ENCODE data around the gene MYOM3.
"Not testable (repeated sequence)": the region's sequence is repeated elsewhere in the genome, so short reads cannot be mapped to it uniquely, and the experiment has no call there.

The MYOM3 gene

GRCh38 chr1:24069817-24070216, 42.1 kb downstream of the MYOM3 start:
- no peak for DNase-seq

- DNase-seq, result no peak
Measured at GRCh38 chr1:24067978-24068377, 44.0 kb downstream of the MYOM3 start.

- no peak for DNase-seq
Measured at GRCh38 chr1:24065304-24065703, 46.6 kb downstream of the MYOM3 start.

GRCh38 chr1:24062221-24062620, 49.7 kb downstream of the MYOM3 start:
- no peak for DNase-seq

- no peak for DNase-seq
Measured at GRCh38 chr1:24060482-24060881, 51.5 kb downstream of the MYOM3 start.

GRCh38 chr1:24058671-24059455, 53.1 kb downstream of the MYOM3 start:
- DNase-seq, result no peak

GRCh38 chr1:24057171-24057570, 54.8 kb downstream of the MYOM3 start:
- DNase-seq, result no peak

GRCh38 chr1:24055681-24056080, 56.3 kb downstream of the MYOM3 start:
- no peak for DNase-seq

GRCh38 chr1:24052220-24052619, 59.7 kb downstream of the MYOM3 start:
- DNase-seq, result no peak

- DNase-seq, result no peak
Measured at GRCh38 chr1:24051206-24051945, 60.6 kb downstream of the MYOM3 start.

- no peak for DNase-seq
Measured at GRCh38 chr1:24049733-24050132, 62.2 kb downstream of the MYOM3 start.

GRCh38 chr1:24048894-24049293, 63.0 kb downstream of the MYOM3 start:
- DNase-seq, result not testable (repeated sequence)

- no peak for DNase-seq
Measured at GRCh38 chr1:24048205-24048869, 63.6 kb downstream of the MYOM3 start.

- no peak for DNase-seq
Measured at GRCh38 chr1:24047110-24047477, 64.8 kb downstream of the MYOM3 start.

- no peak for DNase-seq
Measured at GRCh38 chr1:24045771-24046170, 66.2 kb downstream of the MYOM3 start.

GRCh38 chr1:24044672-24045071, 67.3 kb downstream of the MYOM3 start:
- not testable (repeated sequence) for DNase-seq

GRCh38 chr1:24043345-24044032, 68.4 kb downstream of the MYOM3 start:
- no peak for DNase-seq

GRCh38 chr1:24042315-24042714, 69.6 kb downstream of the MYOM3 start:
- no peak for DNase-seq

GRCh38 chr1:24036088-24036487, 75.8 kb downstream of the MYOM3 start:
- DNase-seq, result no peak

- no peak for DNase-seq
Measured at GRCh38 chr1:24032981-24033380, 79.0 kb downstream of the MYOM3 start.

- DNase-seq, result not testable (repeated sequence)
Measured at GRCh38 chr1:24030976-24031516, 80.9 kb downstream of the MYOM3 start.

GRCh38 chr1:24027838-24028468, 84.0 kb downstream of the MYOM3 start:
- DNase-seq, result no peak
